ENCODE measurements around the gene MCUB. TPM values are rescaled to one million over a fixed set of nuclear protein-coding genes. Genes with fewer than 3 reads are reported as not detected.
A peak's percentile ranks its signal among the peaks of the same experiment; 100 is the strongest.

Gene MCUB
- total and polyA plus RNA-seq, 2 donors (not counting 3 experiments of a cell fraction or from before 2014, with no cell fraction given) = 32.5 to 53.8 TPM

DNA sequence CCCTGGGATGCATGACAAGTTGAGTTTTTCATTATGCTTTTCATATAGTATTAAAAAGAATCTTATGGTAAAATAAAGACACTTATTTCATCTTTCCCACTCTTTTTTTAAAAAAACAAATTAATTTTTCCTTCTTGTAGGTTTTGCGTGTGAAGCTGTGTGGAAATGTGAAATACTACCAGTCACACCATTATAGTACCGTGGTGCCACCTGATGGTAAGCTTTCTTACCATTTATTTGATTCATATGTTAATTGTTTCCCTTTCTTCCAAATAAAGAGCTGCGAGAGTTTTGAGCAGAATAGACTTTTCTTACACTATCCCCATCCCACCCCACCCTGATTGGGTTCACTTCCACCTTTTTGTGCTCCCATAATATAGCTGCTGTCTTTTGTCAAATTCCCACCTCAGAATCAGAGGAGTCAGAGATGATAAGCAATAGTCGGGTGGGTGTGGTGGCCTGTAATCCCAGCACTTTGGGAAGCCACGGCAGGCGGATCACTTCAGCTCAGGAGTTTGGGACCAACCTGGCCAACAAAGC, 98.9 kb downstream of the MCUB start:
- Histone ChIP-seq H4K20me1 (replicated peaks; ENCODE audit: control insufficient read depth, extremely low read depth, insufficient read depth, low read length) (no peaks in the 10 kb centered on the region), H3K79me2 (ENCODE audit: control insufficient read depth, insufficient read depth, low read length) (no peaks in the 10 kb centered on the region), H3K9me3 (replicated peaks; ENCODE audit: control insufficient read depth, insufficient read depth, low read length) (no peaks in the 10 kb centered on the region), H3K27ac (ENCODE audit: insufficient read depth, low read depth, low read length) (no peak overlapping the region), H3K9ac (replicated peaks; ENCODE audit: extremely low read depth, insufficient read depth, low read length) (no peak overlapping the region), H3K4me1 (ENCODE audit: control insufficient read depth, extremely low read depth, insufficient read depth, low read length) (no peaks in the 10 kb centered on the region), H3K27me3 (ENCODE audit: control insufficient read depth in 2 of 2, insufficient read depth in 2 of 2, low read length in 2 of 2) (no peaks in the 10 kb centered on the region), H3K4me3 (replicated peaks in 1 of 3; ENCODE audit: insufficient read depth in 1 of 3, low read depth in 1 of 3, low read length in 3 of 3) (no peak overlapping the region), H3K4me2 (ENCODE audit: insufficient read depth, low read length) (no peak overlapping the region), H3K36me3 (ENCODE audit: control insufficient read depth in 2 of 2, extremely low read depth in 1 of 2, insufficient read depth in 2 of 2, low read length in 2 of 2) (no peaks in the 10 kb centered on the region), H2AFZ (ENCODE audit: low read depth, low read length) (no peak overlapping the region), H3K9me1 (replicated peaks; ENCODE audit: control insufficient read depth, extremely low read depth, insufficient read depth, low read length) (no peaks in the 10 kb centered on the region)
- intact Hi-C loops (cut with micrococcal nuclease) = loop anchor here (1.0 to 2.0 kb wide), 2 partner anchors 37 to 232 kb away; no protein-coding TSS in a partner anchor
- ChIA-PET POLR2A (no interaction called here), CTCF (interaction anchor here (0.7 to 2.3 kb wide), 25 partner anchors 23 to 319 kb away, joined by 3 to 38 read pairs (median 5); partner anchors contain the start of genes MCUB and SEC24B)
- dilution Hi-C loops (cut with MboI; ENCODE audit: extremely low pct_ligation_motif_present, low sequenced_read_pairs) = no loop called here
- TF ChIP-seq FOS (IDR thresholded peaks at IDR 0.05; ENCODE audit: borderline replicate concordance, insufficient read depth, low read length) (no peak), EZH2 (IDR thresholded peaks at IDR 0.05; ENCODE audit: borderline replicate concordance, low read depth, low read length, severe bottlenecking) (no peak), POLR2AphosphoS5 (IDR thresholded peaks at IDR 0.05; ENCODE audit: insufficient read depth, low read depth, low read length) (no peak), JUN (IDR thresholded peaks at IDR 0.05; ENCODE audit: borderline replicate concordance, insufficient read depth, insufficient read length, low read depth) (no peak)
- no peak for FAIRE-seq
- BruUV-seq (replicated peaks) = no TSS peak
- DNase-seq (ENCODE audit: low read depth, low spot score) = peak; percentile 45

GRCh38 chr4:109662116-109662515, 102.1 kb downstream of the MCUB start:
- CTCF ChIA-PET = interaction anchor here (1.0 to 1.5 kb wide), 3 partner anchors 10 to 229 kb away, joined by 3 to 5 read pairs (median 3); no protein-coding TSS in a partner anchor

More at GRCh38 chr4:109662116-109662515, 102.1 kb downstream of the MCUB start:
- intact Hi-C loops (cut with micrococcal nuclease) = no loop called here
- no peak overlapping the region for H2AFZ ChIP-seq (ENCODE audit: low read depth, low read length)
- BruUV-seq (replicated peaks) = no TSS peak
- H3K27me3 ChIP-seq (ENCODE audit: control insufficient read depth in 2 of 2, insufficient read depth in 2 of 2, low read length in 2 of 2) = no peaks in the 10 kb centered on the region
- no peaks in the 10 kb centered on the region for H3K79me2 ChIP-seq (ENCODE audit: control insufficient read depth, insufficient read depth, low read length)
- no peak overlapping the region for H3K4me2 ChIP-seq (ENCODE audit: insufficient read depth, low read length)
- H3K4me3 ChIP-seq (replicated peaks in 1 of 3; ENCODE audit: insufficient read depth in 1 of 3, low read depth in 1 of 3, low read length in 3 of 3) = no peak overlapping the region
- H3K9ac ChIP-seq (replicated peaks; ENCODE audit: extremely low read depth, insufficient read depth, low read length) = no peak overlapping the region
- POLR2A ChIA-PET = no interaction called here
- TF ChIP-seq FOS (IDR thresholded peaks at IDR 0.05; ENCODE audit: borderline replicate concordance, insufficient read depth, low read length) (no peak), MYC (IDR thresholded peaks at IDR 0.05; ENCODE audit: low read depth, low read length) (no peak)
- dilution Hi-C loops (cut with MboI; ENCODE audit: extremely low pct_ligation_motif_present, low sequenced_read_pairs) = no loop called here
- FAIRE-seq = no peak
- no peak for DNase-seq (ENCODE audit: low read depth, low spot score)
- no peak overlapping the region for H3K27ac ChIP-seq (ENCODE audit: insufficient read depth, low read depth, low read length)
- H3K4me1 ChIP-seq (ENCODE audit: control insufficient read depth, extremely low read depth, insufficient read depth, low read length) = no peaks in the 10 kb centered on the region
- no peaks in the 10 kb centered on the region for H3K9me1 ChIP-seq (replicated peaks; ENCODE audit: control insufficient read depth, extremely low read depth, insufficient read depth, low read length)
- H4K20me1 ChIP-seq (replicated peaks; ENCODE audit: control insufficient read depth, extremely low read depth, insufficient read depth, low read length) = no peaks in the 10 kb centered on the region
- H3K9me3 ChIP-seq (replicated peaks; ENCODE audit: control insufficient read depth, insufficient read depth, low read length) = no peaks in the 10 kb centered on the region
- H3K36me3 ChIP-seq (ENCODE audit: control insufficient read depth in 2 of 2, extremely low read depth in 1 of 2, insufficient read depth in 2 of 2, low read length in 2 of 2) = no peaks in the 10 kb centered on the region

Data from endothelial cell of umbilical vein (primary cell).